SK-N-SH (cell line): Measurements from ENCODE around the gene CD79A.

Source experiments
- TCF12 ChIP-seq: IDR thresholded peaks from 2 replicates; pipeline ENCODE4 v1.4.0; 2012
- TEAD4 ChIP-seq: IDR thresholded peaks from 2 replicates; pipeline ENCODE4 v1.4.0; 2012; ENCODE audit warnings: mild to moderate bottlenecking, borderline replicate concordance; ENCODE audit not compliant: insufficient read depth
- YY1 ChIP-seq: IDR thresholded peaks from 2 replicates; pipeline ENCODE4 v1.4.0; 2012; ENCODE audit warnings: low read depth, mild to moderate bottlenecking
- TF ChIP-seq, protein P1 (sequence below): fragments of 200-600 bp; sonication (generic); IDR thresholded peaks from 2 replicates; pipeline ENCODE4 v1.6.1; 2017; ENCODE audit warnings: antibody characterized with exemption, mild to moderate bottlenecking, moderate library complexity
- TF ChIP-seq, protein P2 (sequence below): IDR thresholded peaks from 2 replicates; pipeline ENCODE4 v1.4.0; 2012; ENCODE audit warnings: low read depth

DNA sequence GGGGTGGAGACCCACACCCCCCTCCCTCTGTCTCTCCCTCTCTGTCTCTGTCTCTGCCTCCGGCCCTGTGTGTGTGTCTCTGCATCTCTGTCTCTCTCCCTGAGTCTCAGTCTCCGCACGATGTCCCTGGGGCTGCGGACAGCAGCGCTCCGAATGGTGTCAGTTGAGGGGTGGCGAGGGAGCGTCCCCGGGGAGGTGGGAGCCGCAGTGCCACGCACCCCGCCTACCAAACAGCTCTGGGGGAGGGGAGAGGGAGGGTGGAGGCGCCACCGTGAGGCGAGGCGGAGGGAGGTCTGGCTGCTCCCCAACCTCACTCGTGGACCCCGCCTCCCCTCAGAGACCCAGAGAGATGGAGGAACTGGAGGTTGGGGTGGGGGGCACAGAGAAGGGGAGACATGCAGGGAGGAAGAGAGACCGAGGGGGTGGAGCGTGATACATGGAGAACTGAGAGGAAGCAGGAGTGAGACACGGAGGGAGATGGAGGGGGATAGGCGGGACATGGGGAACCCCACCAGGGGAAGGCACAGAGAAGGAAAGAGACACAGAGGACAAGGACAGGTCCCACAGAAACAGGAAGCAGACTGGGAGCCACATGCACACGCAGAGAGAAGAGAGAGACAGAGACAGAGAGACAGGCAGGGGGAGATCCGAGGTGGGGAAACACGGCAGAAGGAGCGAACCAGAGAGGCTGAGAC lies 44.0 kb downstream of the CD79A start:
- no peak for TF ChIP-seq TCF12
- TF ChIP-seq, protein P1, sequence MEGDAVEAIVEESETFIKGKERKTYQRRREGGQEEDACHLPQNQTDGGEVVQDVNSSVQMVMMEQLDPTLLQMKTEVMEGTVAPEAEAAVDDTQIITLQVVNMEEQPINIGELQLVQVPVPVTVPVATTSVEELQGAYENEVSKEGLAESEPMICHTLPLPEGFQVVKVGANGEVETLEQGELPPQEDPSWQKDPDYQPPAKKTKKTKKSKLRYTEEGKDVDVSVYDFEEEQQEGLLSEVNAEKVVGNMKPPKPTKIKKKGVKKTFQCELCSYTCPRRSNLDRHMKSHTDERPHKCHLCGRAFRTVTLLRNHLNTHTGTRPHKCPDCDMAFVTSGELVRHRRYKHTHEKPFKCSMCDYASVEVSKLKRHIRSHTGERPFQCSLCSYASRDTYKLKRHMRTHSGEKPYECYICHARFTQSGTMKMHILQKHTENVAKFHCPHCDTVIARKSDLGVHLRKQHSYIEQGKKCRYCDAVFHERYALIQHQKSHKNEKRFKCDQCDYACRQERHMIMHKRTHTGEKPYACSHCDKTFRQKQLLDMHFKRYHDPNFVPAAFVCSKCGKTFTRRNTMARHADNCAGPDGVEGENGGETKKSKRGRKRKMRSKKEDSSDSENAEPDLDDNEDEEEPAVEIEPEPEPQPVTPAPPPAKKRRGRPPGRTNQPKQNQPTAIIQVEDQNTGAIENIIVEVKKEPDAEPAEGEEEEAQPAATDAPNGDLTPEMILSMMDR: no peak
- TF ChIP-seq TEAD4: no peak
- TF ChIP-seq YY1: no peak
- TF ChIP-seq, protein P2, sequence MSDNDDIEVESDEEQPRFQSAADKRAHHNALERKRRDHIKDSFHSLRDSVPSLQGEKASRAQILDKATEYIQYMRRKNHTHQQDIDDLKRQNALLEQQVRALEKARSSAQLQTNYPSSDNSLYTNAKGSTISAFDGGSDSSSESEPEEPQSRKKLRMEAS: no peak
